ENCODE data around the gene ASMTL. TPM values are rescaled to one million over a fixed set of nuclear protein-coding genes. Genes with fewer than 3 reads are reported as not detected.
A peak's percentile ranks its signal among the peaks of the same experiment; 100 is the strongest.

ASMTL gene
- total and polyA plus RNA-seq, 2 of the 13 experiments (the other 11 are each of a cell fraction or from before 2014, with no cell fraction given), result 5.6 to 16.3 TPM

- TF ChIP-seq POGK (CRISPR knock-in tag; conservative IDR thresholded peaks at IDR 0.05) (peak; percentile 34), SATB2 (CRISPR knock-in tag; IDR thresholded peaks at IDR 0.05) (no peak; the same call in 1 of the 2 replicates), MTF2 (CRISPR knock-in tag; IDR thresholded peaks at IDR 0.05; ENCODE audit: borderline replicate concordance) (no peak), NR2C2 (CRISPR knock-in tag; IDR thresholded peaks at IDR 0.05; ENCODE audit: borderline replicate concordance) (no peak), ZBTB34 (CRISPR knock-in tag; IDR thresholded peaks at IDR 0.05) (peak; percentile 49; the same call in 1 of the 2 replicates), HHEX (CRISPR knock-in tag; IDR thresholded peaks at IDR 0.05) (no peak), HES4 (CRISPR knock-in tag; IDR thresholded peaks at IDR 0.05; ENCODE audit: borderline replicate concordance) (no peak), TRIM22 (IDR thresholded peaks at IDR 0.05) (no peak), RNF219 (CRISPR knock-in tag; IDR thresholded peaks at IDR 0.05) (no peak), ARID4A (CRISPR knock-in tag; IDR thresholded peaks at IDR 0.05; ENCODE audit: borderline replicate concordance) (no peak), TGIF2 (CRISPR knock-in tag; IDR thresholded peaks at IDR 0.05) (peak; percentile 64; the same call in 1 of the 2 replicates), ZKSCAN1 (IDR thresholded peaks at IDR 0.05; ENCODE audit: low read length) (0 out of 2 replicates have a peak, but pooled peaks have one; percentile 27), REL (CRISPR knock-in tag; conservative IDR thresholded peaks at IDR 0.05) (no peak), BRD4 (CRISPR knock-in tag; IDR thresholded peaks at IDR 0.05) (peak; percentile 89; the same call in 1 of the 2 replicates), SP1 (IDR thresholded peaks at IDR 0.05) (0 out of 2 replicates have a peak, but pooled peaks have one; percentile 41), SP1 (CRISPR knock-in tag; IDR thresholded peaks at IDR 0.05) (peak; percentile 95), ISL2 (CRISPR knock-in tag; IDR thresholded peaks at IDR 0.05) (peak; percentile 62; the same call in 1 of the 2 replicates), ZNF24 (IDR thresholded peaks at IDR 0.05) (no peak), ZNF3 (CRISPR knock-in tag; IDR thresholded peaks at IDR 0.05) (no peak)
These were observed 60.9 kb downstream of the ASMTL start, which contains the start of gene SLC25A6 (continued) for GRCh38 chrX:1391707-1392375.
